Keratinocyte (primary cell): ENCODE results near the gene FOS. TPM values are rescaled to one million over a fixed set of nuclear protein-coding genes. Genes with fewer than 3 reads are reported as not detected.

Experiments
- DNase-seq: peaks from one replicate; pipeline ENCODE4 v3.0.0-alpha.2; 2011; ENCODE audit warnings: low read depth, missing footprints, low spot score
- FAIRE-seq: peaks from 2 replicates; lab custom pipeline; 2011; peaks lifted over from hg19 to GRCh38; lab: Jason Lieb, UNC
- H2AFZ ChIP-seq: 2 replicates; pipeline ENCODE4 v1.6.0; 2012; ENCODE audit warnings: low read length, control low read depth, inconsistent platforms; ENCODE audit not compliant: control insufficient read depth
- H3K27ac ChIP-seq: 2 replicates; pipeline ENCODE4 v1.5.1; 2011; ENCODE audit warnings: low read length; ENCODE audit not compliant: control insufficient read depth, insufficient read depth
- H3K27me3 ChIP-seq: 3 replicates; pipeline ENCODE4 v1.6.0; 2011; ENCODE audit warnings: low read length; ENCODE audit not compliant: control insufficient read depth, insufficient read depth; ENCODE audit errors: extremely low read depth
- H3K36me3 ChIP-seq, 2 experiments: 2 replicates in 1 of 2; 3 replicates in 1 of 2; pipeline ENCODE4 v1.5.1; 2011; ENCODE audit warnings: low read length in 2 of 2, mild to moderate bottlenecking in 1 of 2; ENCODE audit not compliant: control insufficient read depth in 2 of 2, insufficient read depth in 2 of 2; ENCODE audit errors: extremely low read depth in 1 of 2
- H3K4me1 ChIP-seq: 3 replicates; pipeline ENCODE4 v1.5.1; 2011; ENCODE audit warnings: low read length; ENCODE audit not compliant: control insufficient read depth, insufficient read depth; ENCODE audit errors: extremely low read depth
- H3K4me2 ChIP-seq: 3 replicates; pipeline ENCODE4 v1.6.0; 2011; ENCODE audit warnings: low read depth, low read length; ENCODE audit not compliant: control insufficient read depth, insufficient read depth; ENCODE audit errors: extremely low read depth
- H3K4me3 ChIP-seq, 3 experiments: fragments of 200-600 bp in 1 of 3; sonication (generic) in 1 of 3; 2 replicates in 2 of 3; 3 replicates in 1 of 3; pipeline ENCODE4 v1.5.1; 2011 to 2016; ENCODE audit warnings: low read length in 3 of 3, mild to moderate bottlenecking in 3 of 3, control low read depth in 2 of 3, inconsistent platforms in 1 of 3, low read depth in 1 of 3, mixed read lengths in 1 of 3, mixed run types in 1 of 3, moderate library complexity in 1 of 3; ENCODE audit not compliant: control insufficient read depth in 2 of 3, insufficient read depth in 2 of 3; ENCODE audit errors: extremely low read depth in 1 of 3
- H3K79me2 ChIP-seq: 2 replicates; pipeline ENCODE4 v1.6.0; 2012; ENCODE audit warnings: low read length; ENCODE audit not compliant: control insufficient read depth, insufficient read depth
- H3K9ac ChIP-seq: 3 replicates; pipeline ENCODE4 v1.6.0; 2011; ENCODE audit warnings: low read length; ENCODE audit not compliant: control insufficient read depth, insufficient read depth; ENCODE audit errors: extremely low read depth
- H3K9me1 ChIP-seq: 3 replicates; pipeline ENCODE4 v1.6.0; 2011; ENCODE audit warnings: low read length; ENCODE audit not compliant: control insufficient read depth, insufficient read depth; ENCODE audit errors: extremely low read depth
- H3K9me3 ChIP-seq: 2 replicates; pipeline ENCODE4 v1.5.1; 2012; ENCODE audit warnings: low read depth, low read length; ENCODE audit not compliant: control insufficient read depth
- H4K20me1 ChIP-seq: 3 replicates; pipeline ENCODE4 v1.6.0; 2011; ENCODE audit warnings: low read length; ENCODE audit not compliant: control insufficient read depth, insufficient read depth; ENCODE audit errors: extremely low read depth
- EZH2 ChIP-seq: IDR thresholded peaks from one replicate; pipeline ENCODE4 v1.6.1; 2012; ENCODE audit warnings: inconsistent platforms, mild to moderate bottlenecking, low read length, moderate library complexity
- dilution Hi-C: fragments of 300-500 bp; cut with MboI; formaldehyde crosslinking; loops from one replicate; pipeline ENCODE4 v1.7.0; 2020; ENCODE audit warnings: low sequenced_read_pairs; ENCODE audit not compliant: extremely low pct_ligation_motif_present
- polyA plus RNA-seq, 5 experiments: library from polyadenylated mRNA; depleted of rRNA in 3 of 5; stranded (reverse) in 3 of 5; stranded (forward) in 1 of 5; unstranded in 1 of 5; fragments of >200 nt; gene quantifications; 1 replicate in 1 of 5; 2 replicates in 3 of 5; 3 replicates in 1 of 5; pipeline versions ENCODE4 v1.2.1 to v1.2.3, GENCODE V29; 2011 to 2012; ENCODE audit warnings: missing spikeins in 2 of 5, low read depth in 1 of 5, low replicate concordance in 1 of 5
- TF ChIP-seq, protein P1 (sequence below), 3 experiments: IDR thresholded peaks in 1 of 3; conservative IDR thresholded peaks in 1 of 3; optimal IDR thresholded peaks in 1 of 3; 2 replicates in 2 of 3; 3 replicates in 1 of 3; pipeline versions ENCODE3 to v1.5.1; 2011; ENCODE audit warnings: low read length in 3 of 3, mild to moderate bottlenecking in 3 of 3, moderate library complexity in 2 of 3, control low read depth in 1 of 3, inconsistent platforms in 1 of 3; ENCODE audit not compliant: insufficient read depth in 2 of 3; ENCODE audit errors: extremely low read depth in 1 of 3

Gene FOS
- polyA plus RNA-seq, 1 donor (not counting 4 experiments of a cell fraction or from before 2014, with no cell fraction given), result 121 TPM

DNA sequence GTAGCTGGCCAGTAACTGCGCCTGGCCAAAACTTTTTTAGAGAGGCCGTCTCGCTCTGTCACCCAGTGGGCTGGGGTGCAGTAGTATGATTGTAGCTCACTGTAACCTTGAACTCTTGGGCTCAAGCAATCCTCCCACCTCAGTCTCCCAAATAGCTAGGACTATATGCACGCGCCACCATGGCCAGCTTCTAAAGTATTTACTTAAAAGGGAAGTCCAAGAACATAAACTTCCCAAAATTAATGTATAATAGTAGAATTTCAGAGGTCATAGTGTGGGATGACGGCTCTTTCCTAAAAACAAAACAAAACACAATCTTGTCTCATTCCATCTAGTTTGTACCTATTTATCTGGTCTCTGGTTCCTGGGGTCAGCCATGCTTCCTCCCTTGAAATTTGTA lies 42.2 kb upstream of the FOS start:
- TF ChIP-seq, protein P1, sequence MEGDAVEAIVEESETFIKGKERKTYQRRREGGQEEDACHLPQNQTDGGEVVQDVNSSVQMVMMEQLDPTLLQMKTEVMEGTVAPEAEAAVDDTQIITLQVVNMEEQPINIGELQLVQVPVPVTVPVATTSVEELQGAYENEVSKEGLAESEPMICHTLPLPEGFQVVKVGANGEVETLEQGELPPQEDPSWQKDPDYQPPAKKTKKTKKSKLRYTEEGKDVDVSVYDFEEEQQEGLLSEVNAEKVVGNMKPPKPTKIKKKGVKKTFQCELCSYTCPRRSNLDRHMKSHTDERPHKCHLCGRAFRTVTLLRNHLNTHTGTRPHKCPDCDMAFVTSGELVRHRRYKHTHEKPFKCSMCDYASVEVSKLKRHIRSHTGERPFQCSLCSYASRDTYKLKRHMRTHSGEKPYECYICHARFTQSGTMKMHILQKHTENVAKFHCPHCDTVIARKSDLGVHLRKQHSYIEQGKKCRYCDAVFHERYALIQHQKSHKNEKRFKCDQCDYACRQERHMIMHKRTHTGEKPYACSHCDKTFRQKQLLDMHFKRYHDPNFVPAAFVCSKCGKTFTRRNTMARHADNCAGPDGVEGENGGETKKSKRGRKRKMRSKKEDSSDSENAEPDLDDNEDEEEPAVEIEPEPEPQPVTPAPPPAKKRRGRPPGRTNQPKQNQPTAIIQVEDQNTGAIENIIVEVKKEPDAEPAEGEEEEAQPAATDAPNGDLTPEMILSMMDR (optimal IDR thresholded peaks at IDR 0.05 in 1 of 3, IDR thresholded peaks at IDR 0.05 in 1 of 3, conservative IDR thresholded peaks at IDR 0.05 in 1 of 3; ENCODE audit: extremely low read depth in 1 of 3, insufficient read depth in 2 of 3, low read length in 3 of 3), result no peak
- no peak for TF ChIP-seq EZH2
- H3K36me3 ChIP-seq, result no peaks in the 10 kb centered on the region
- no peak overlapping the region for H2AFZ ChIP-seq
- FAIRE-seq (no peak), DNase-seq (no peak)
- H4K20me1 ChIP-seq, result no peaks in the 10 kb centered on the region
- H3K4me1 ChIP-seq, result peaks cover 33% of the 10 kb centered on the region
- no peaks in the 10 kb centered on the region for H3K9me1 ChIP-seq
- no peaks in the 10 kb centered on the region for H3K9me3 ChIP-seq
- no peak overlapping the region for H3K4me3 ChIP-seq
- dilution Hi-C loops, result no loop called here
- no peak overlapping the region for H3K4me2 ChIP-seq
- H3K9ac ChIP-seq, result no peak overlapping the region
- H3K79me2 ChIP-seq, result no peaks in the 10 kb centered on the region
- H3K27me3 ChIP-seq, result no peaks in the 10 kb centered on the region
- H3K27ac ChIP-seq, result no peak overlapping the region

DNA sequence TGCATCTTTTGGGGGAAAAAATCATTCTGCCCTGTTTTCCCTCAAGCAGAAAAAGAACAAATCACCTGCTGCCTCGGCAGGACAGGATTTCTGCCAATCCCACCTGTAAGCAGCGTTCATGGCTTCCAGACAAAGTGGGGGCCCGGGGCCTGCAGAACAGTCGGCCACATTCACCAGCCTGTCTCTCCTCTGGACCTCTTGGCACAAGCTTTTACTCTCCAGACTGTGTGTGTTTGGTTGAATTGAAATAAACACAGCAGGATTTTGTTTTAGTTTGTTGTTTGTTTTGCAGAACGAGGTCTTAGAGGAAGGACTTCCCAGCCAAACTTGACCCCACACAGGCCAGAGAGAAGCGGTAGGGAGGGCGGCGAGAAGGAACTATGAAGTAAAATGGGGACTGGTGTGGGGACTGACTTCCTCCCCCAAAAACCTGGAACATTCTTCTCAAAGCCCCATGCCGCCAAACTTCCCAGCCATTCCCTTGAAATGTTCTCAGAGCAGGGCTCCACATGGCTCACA lies 41.7 kb upstream of the FOS start:
- Histone ChIP-seq H3K4me2 (no peak overlapping the region), H3K4me3 (no peak overlapping the region), H3K36me3 (no peaks in the 10 kb centered on the region), H3K9me3 (no peaks in the 10 kb centered on the region), H3K4me1 (peaks cover 32% of the 10 kb centered on the region), H3K27me3 (no peaks in the 10 kb centered on the region), H4K20me1 (no peaks in the 10 kb centered on the region), H3K9ac (no peak overlapping the region), H3K79me2 (no peaks in the 10 kb centered on the region), H3K9me1 (no peaks in the 10 kb centered on the region), H3K27ac (peak overlapping the region; percentile 37), H2AFZ (peak overlapping the region; percentile 60)
- TF ChIP-seq EZH2, result no peak
- TF ChIP-seq, protein P1 (optimal IDR thresholded peaks at IDR 0.05 in 1 of 3, IDR thresholded peaks at IDR 0.05 in 1 of 3, conservative IDR thresholded peaks at IDR 0.05 in 1 of 3; ENCODE audit: extremely low read depth in 1 of 3, insufficient read depth in 2 of 3, low read length in 3 of 3), result no peak
- FAIRE-seq (no peak), DNase-seq (no peak)
- dilution Hi-C loops, result no loop called here
